ENCODE data around the gene NADSYN1. TPM values are rescaled to one million over a fixed set of nuclear protein-coding genes. Genes with fewer than 3 reads are reported as not detected.

Gene NADSYN1
- total RNA-seq, 1 donor from 2014 or later, result 22.0 TPM

DNA sequence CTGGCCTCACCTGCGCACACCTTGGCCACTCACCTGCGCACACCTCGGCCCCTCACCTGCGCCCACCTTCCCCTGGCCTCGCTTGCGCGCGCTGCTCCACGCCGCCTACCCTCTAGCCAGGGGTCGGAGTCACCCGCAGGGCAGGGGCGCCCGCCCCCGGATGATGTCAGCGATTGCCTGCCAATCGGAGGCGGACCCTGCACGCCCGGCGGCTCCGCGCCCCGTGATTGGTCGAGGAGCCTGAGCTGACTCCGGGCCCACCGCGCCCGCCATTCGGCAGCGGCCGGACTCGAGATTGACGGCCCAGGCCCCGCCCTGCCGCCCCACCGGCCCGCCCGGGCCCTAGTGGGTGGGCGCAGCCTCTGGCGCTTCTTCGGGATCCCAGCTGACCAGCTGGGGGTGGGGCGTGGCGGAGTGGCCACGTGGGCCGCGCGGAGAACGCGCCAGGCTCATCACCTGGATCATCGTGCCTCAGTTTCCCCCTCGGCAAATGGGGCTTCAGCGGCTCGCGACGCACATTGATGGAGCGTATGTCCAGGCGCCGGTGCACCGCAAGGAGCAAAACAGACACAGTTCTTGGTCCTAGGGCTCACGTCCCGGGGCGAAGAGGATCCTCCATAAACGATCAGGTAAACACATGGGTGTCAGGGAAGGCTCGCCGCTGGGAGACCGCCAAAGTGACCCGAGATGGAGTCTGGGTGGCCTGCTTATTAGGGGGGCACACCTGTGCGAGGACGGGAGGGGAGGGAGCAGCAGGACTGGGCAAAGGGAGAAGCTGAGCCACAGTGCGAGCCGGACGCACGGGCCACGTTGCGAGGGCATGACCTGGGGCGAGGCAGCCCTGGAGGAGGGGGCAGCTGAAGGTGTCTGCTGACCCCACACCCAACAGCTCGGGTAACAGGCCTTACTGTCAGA is 4.5 kb upstream of the NADSYN1 start, which contains the start of gene DHCR7:
TSS of gene DHCR7 (minus strand) at position 137 of the 915 bp plus-strand sequence. CDS start 3,441 bp downstream, outside the sequence.
- intact Hi-C loops (cut with DNase I), result no loop called here

GRCh38 chr11:71449596-71449995 is 3.4 kb upstream of the NADSYN1 start:
- DNase-seq (ENCODE audit: low spot score), result peak; percentile 15
- intact Hi-C loops (cut with DNase I), result no loop called here

More for the DNA sequence above, 4.5 kb upstream of the NADSYN1 start, which contains the start of gene DHCR7:
- DNase-seq (ENCODE audit: low spot score), result peak; percentile 96

DNA sequence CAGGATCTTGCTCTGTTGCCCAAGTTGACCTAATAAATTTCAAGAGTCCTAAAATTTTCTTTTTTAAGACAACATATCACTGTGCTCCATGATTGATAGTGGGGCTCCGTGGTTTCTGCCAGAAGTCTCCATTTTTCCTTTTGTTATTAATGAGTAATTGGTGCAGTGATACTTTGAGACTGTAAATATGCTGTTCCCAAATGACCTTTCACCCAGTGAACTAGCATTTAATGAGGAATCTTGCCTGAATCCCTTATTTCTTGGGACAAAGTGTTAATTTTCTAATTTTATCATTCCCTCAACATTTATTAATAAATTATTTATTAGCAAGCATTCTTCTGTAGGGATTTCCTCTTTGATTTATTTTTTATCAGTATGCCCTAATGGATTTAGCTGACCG is 2.5 kb upstream of the NADSYN1 start:
- intact Hi-C loops (cut with DNase I), result no loop called here
- DNase-seq (ENCODE audit: low spot score), result no peak

GRCh38 chr11:71450939-71451338 is 2.1 kb upstream of the NADSYN1 start:
- DNase-seq (ENCODE audit: low spot score), result no peak
- intact Hi-C loops (cut with DNase I), result no loop called here

GRCh38 chr11:71451596-71452198 is 1.3 kb upstream of the NADSYN1 start:
- intact Hi-C loops (cut with DNase I), result no loop called here
- DNase-seq (ENCODE audit: low spot score), result peak; percentile 76

DNA sequence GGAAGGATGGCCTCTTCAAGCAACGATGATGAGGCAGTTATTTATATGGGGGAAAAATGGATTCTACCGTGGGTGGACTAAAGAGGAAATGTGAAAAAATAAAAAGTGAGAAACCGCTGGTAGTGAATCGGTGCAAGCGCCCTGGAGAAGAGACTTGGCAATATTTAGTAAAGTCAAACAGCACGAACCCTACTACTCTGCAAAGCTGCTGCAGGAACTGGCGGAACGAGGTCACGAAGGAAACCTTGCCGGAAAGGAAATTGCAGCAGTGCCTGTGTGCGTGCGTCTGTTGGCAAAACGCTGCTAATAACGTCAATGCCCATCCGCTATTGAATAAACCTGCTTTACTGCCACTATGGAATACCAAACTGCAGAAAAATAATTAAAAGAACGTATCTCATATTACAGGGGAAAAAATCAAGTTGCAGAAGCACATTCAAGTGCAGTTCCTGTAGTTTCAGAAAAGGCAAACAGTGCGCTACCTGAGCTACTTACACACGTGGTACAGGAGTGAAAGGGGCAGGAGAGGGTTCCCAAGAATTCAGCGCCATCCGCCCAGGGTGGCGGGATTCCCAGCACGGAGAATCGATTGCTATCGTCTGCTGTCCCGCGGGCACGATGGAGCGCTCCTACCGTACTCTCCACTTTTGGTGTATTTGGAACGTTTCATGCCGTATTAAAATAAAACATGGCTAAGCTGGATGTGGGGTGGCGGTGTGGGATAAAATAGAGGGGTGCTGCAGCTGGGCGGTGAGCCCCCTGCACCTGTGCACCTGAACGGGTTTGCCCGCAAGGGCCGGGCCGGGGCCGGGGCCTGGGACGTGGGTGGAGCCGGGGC is 585 bp upstream of the NADSYN1 start:
- intact Hi-C loops (cut with DNase I), result no loop called here

DNA sequence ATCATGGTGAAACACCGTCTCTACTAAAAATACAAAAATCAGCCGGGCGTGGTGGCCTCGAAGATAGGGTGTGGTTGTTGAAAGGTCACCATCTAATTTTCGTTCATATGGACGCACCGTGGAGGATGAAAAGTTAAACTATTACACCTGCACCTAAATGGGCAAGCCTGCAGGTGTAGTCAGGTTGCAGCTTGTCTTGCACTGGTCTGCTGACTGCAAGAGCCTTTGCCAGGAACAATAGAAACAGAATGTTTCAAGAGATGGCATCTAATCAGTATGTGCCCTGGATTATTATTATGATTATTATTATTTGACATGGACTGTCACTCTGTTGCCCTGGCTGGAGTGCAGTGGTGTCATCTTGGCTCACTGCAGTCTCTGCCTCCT is 908 bp downstream of the NADSYN1 start:
- no peak for DNase-seq (ENCODE audit: low spot score)
- intact Hi-C loops (cut with DNase I), result no loop called here

More for the DNA sequence above, 585 bp upstream of the NADSYN1 start:
- DNase-seq (ENCODE audit: low spot score), result peak; percentile 79

DNA sequence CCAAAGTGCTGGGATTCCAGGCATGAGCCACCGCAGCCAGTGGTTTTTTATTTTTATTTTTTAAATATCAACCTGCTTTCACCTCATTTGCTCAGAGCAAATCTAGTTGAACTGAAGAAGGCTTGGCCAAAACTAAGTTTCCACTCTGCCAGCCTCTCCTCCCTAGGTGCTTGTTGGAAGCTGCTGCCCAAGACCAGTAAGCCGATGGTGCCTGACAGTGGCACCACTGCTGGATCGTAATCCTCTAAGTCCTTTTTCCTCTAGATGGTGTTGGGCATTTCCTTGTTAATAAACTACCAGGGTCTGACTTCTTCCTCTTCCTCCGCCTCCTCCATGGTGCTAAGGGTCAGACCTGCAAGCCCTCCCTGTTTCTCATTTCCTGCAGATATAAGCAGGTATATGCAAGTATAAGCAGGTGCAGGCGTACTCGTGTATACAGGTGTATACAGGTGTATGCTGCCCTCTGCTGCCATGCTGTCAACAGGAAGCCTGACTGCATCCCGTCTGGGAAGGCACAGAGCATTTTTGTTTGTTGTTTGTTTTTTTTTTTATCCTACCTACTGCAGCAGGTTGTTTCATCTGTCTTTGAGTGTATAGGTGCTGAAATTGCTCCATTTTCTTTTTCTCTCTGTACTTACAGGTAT is 1.6 kb downstream of the NADSYN1 start:
- peak; percentile 24 for DNase-seq (ENCODE audit: low spot score)
- intact Hi-C loops (cut with DNase I), result no loop called here

DNA sequence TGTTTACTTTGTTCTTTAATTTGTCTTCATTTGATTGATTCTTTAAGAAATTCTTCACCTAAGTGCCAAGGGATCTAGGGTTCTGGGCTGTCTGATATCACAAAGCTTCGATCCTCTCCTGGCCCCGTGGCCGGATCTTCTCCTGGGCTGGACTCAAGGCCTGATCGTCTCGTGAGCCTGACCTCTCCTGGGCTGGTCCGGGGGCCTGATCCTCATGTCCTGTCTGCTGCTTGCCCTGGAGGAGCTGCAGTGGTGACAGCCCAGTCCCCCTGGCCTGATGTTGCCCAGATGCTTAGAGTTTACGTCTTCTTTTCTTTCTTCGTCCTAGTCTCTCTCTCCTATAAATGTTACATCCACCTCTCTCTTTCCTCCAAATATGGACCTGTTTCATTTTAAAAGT is 3.3 kb downstream of the NADSYN1 start:
- intact Hi-C loops (cut with DNase I), result no loop called here
- DNase-seq (ENCODE audit: low spot score), result peak; percentile 5

DNA sequence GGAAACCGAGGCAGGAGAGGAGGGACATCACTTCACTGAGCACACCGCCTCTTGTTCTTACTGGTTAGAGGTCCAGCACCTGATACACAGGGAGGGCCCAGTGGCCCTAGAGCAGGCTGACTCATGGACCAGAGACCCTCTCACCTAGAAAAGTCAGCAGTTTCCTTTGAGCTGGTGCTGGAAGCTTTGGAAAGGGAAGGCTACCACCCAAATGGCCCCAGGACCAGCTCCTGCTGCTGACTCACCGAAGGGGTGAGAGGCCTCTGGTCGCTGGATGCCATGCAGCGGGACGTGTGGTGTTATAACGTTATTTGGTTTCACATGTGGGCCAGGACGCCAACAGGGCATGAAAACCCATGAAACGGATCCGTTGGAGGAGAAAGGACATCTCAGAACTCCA is 3.8 kb downstream of the NADSYN1 start:
- intact Hi-C loops (cut with DNase I), result no loop called here
- DNase-seq (ENCODE audit: low spot score), result peak; percentile 38

DNA sequence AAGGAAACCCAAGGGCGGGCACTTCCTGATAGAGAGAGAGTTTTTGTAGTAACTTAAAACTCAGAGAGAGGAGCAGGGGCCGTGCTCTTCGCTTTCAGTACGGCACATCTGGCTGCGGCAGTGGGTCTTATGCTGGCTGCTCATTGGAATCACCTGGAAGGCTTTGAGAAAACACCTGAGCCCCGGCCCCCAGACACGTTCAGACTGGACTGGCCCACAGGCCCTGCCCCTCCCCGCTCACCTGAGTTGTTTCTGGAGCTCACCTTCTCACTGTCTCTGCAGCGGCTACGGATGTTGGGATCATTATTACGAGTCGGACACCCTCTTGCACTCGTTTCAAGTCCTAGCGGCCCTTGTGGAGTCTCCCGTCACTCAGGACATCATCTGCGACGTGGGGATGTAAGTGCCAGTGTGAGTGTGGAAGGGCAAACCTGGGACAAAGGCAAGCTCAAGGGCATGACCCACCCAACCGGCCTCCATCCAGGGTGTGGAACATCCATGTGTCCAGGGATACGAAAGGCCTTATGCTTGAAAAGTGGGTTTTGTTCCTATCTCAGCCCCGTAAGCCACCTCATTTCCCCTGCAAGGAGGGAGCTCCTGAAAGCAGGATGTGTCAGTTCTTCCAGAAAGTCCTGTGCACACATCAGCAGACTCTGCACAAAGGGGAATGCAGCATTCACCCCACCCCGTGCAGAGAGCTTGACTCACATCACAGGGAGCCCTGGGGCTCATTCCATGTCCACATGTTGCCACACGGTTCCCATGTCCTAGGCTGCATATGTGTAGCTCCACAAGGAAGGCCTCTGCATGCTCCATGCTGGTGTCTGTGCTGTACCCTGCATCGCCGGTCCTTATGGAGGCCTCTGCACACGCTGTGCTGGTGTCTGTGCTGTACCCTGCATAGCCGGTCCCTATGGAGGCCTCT is 5.4 kb downstream of the NADSYN1 start:
- intact Hi-C loops (cut with DNase I), result no loop called here
- peak; percentile 31 for DNase-seq (ENCODE audit: low spot score)

- intact Hi-C loops (cut with DNase I), result no loop called here
- peak; percentile 63 for DNase-seq (ENCODE audit: low spot score)
Observed at GRCh38 chr11:71459076-71459766, 6.2 kb downstream of the NADSYN1 start.

DNA sequence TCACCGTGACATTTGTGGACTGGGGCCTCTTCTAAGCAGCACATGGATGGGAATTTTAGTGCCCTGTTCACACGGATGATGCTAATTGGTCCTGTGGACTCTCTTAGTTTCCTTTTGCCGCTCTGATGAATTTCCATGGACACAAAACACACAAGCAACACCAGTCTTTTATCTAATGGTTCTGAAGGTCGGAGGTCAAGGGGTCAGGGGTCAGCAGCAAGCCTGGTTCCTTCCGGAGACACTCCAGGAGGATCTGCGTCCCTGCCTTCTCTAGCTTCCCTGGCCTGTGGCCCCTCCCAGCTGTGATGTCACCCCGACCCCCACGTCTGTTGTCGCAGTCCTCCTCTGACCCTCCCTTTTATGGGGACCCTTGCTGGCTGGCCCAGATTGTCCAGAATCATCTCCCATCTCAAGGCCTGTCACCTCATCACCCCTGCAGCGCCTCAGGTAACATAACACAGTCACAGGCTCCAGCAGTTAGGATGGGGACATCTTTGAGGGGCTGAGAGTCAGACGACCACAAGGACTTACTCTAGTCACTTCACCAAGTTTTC is 6.8 kb downstream of the NADSYN1 start:
- intact Hi-C loops (cut with DNase I), result no loop called here
- DNase-seq (ENCODE audit: low spot score), result peak; percentile 58

- DNase-seq (ENCODE audit: low spot score), result peak; percentile 49
- intact Hi-C loops (cut with DNase I), result no loop called here
Observed at GRCh38 chr11:71461696-71462095, 8.7 kb downstream of the NADSYN1 start.

- DNase-seq (ENCODE audit: low spot score), result peak; percentile 20
- intact Hi-C loops (cut with DNase I), result no loop called here
Observed at GRCh38 chr11:71462726-71463125, 9.7 kb downstream of the NADSYN1 start.

DNA sequence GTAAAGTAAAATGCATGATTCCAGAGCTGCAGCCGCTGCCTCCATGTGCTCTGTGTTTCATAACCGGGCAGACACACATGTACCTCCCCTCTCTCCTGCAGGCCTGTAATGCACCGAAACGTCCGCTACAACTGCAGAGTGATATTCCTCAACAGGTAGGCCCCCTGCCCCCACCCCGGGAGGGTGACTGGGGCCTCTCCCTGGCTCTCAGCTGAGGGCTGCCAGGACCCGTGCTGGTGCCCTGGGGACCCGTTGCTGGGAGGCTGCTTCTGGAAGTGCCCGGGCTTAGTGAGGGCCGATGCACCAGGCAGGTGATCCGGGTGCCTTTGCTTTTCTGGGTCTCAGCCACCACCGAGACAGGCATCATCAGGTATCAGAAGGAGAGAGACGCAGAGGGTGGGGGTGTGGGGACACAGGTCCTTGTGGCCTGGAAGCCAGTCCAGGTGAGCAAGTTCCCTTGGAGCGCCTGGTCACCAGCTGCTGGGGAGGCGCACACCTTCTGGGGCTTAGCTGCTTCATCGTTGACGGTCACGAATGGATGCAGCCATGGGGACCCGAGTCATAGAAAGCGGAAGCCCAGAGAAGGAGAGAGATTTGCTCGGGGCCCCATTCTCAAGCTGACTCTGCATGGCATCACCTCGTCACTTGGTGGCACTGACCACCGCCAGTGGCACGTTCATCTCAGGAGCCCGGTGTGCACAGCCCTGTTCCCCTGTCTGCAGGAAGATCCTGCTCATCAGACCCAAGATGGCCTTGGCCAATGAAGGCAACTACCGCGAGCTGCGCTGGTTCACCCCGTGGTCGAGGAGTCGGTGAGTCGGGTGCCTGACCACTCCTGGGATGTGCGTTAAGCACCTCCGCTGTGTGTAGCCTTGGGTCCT is 10.6 kb downstream of the NADSYN1 start:
- intact Hi-C loops (cut with DNase I), result no loop called here
- DNase-seq (ENCODE audit: low spot score), result peak; percentile 69

GRCh38 chr11:71465054-71465453 is 12.1 kb downstream of the NADSYN1 start:
- intact Hi-C loops (cut with DNase I), result no loop called here
- peak; percentile 7 for DNase-seq (ENCODE audit: low spot score)
